ENCODE data around the gene HSDL1. TPM values are rescaled to one million over a fixed set of nuclear protein-coding genes. Genes with fewer than 3 reads are reported as not detected.

HSDL1 gene
- total and polyA plus RNA-seq, 8 donors = 7.2 to 374 (median 9.2) TPM

GRCh38 chr16:84110527-84110926 is 34.5 kb downstream of the HSDL1 start:
- H3K27ac ChIP-seq = peak overlapping the region in 1 of 5 donors; percentile 1
- H3K4me1 ChIP-seq = peaks cover 6 to 81% (median 42%) of the 10 kb centered on the region in 4 donors
- H3K4me3 ChIP-seq = no peak overlapping the region
- H3K27me3 ChIP-seq = no peaks in the 10 kb centered on the region
- H3K9me3 ChIP-seq = no peaks in the 10 kb centered on the region
- intact Hi-C loops (cut with DNase I; ENCODE audit: low total_unique reads) = no loop called here
- DNase-seq = no peak
- peaks cover 0 to 34% (median 29%) of the 10 kb centered on the region in 4 donors for H3K36me3 ChIP-seq
- WGBS, 5 donors = 75 to 89% (median 85%) methylated on average over 3 of the region's 3 CpGs
- TF ChIP-seq EP300 (IDR thresholded peaks at IDR 0.05) (no peak), POLR2AphosphoS5 (IDR thresholded peaks at IDR 0.05) (no peak), CTCF (IDR thresholded peaks at IDR 0.05) (no peak), POLR2A (IDR thresholded peaks at IDR 0.05) (no peak)

GRCh38 chr16:84109598-84110335 is 35.2 kb downstream of the HSDL1 start:
- peaks cover 0 to 34% (median 31%) of the 10 kb centered on the region in 4 donors for H3K36me3 ChIP-seq
- no peak for DNase-seq
- 53 to 66% (median 62%) methylated on average over 6 of the region's 6 CpGs for WGBS, 5 donors
- intact Hi-C loops (cut with DNase I; ENCODE audit: low total_unique reads) = no loop called here
- peaks cover 0 to 81% (median 37%) of the 10 kb centered on the region in 4 donors for H3K4me1 ChIP-seq
- peak overlapping the region in 1 of 5 donors; percentile 1 for H3K27ac ChIP-seq
- TF ChIP-seq POLR2A (IDR thresholded peaks at IDR 0.05) = no peak
- TF ChIP-seq CTCF (IDR thresholded peaks at IDR 0.05) = no peak
- no peak for TF ChIP-seq POLR2AphosphoS5 (IDR thresholded peaks at IDR 0.05)
- no peak for TF ChIP-seq EP300 (IDR thresholded peaks at IDR 0.05)
- H3K27me3 ChIP-seq = no peaks in the 10 kb centered on the region
- H3K4me3 ChIP-seq = no peak overlapping the region
- no peaks in the 10 kb centered on the region for H3K9me3 ChIP-seq

- TF ChIP-seq POLR2AphosphoS5 (IDR thresholded peaks at IDR 0.05) (no peak), CTCF (IDR thresholded peaks at IDR 0.05) (no peak), POLR2A (IDR thresholded peaks at IDR 0.05) (no peak), EP300 (IDR thresholded peaks at IDR 0.05) (no peak)
- H3K27ac ChIP-seq = no peak overlapping the region
- no peaks in the 10 kb centered on the region for H3K9me3 ChIP-seq
- intact Hi-C loops (cut with DNase I; ENCODE audit: low total_unique reads) = no loop called here
- H3K4me1 ChIP-seq = peaks cover 4 to 79% (median 38%) of the 10 kb centered on the region in 4 donors
- no peak for DNase-seq
- H3K27me3 ChIP-seq = no peaks in the 10 kb centered on the region
- H3K4me3 ChIP-seq = no peak overlapping the region
- 75 to 100% (median 80%) methylated on average over 2 of the region's 2 CpGs for WGBS, 5 donors
- peaks cover 0 to 34% (median 31%) of the 10 kb centered on the region in 4 donors for H3K36me3 ChIP-seq
Observed at GRCh38 chr16:84107921-84108320, 37.1 kb downstream of the HSDL1 start.

- H3K27me3 ChIP-seq = no peaks in the 10 kb centered on the region
- H3K36me3 ChIP-seq = peaks cover 0 to 42% (median 38%) of the 10 kb centered on the region in 4 donors
- no peak overlapping the region for H3K4me3 ChIP-seq
- DNase-seq = no peak
- TF ChIP-seq CTCF (IDR thresholded peaks at IDR 0.05) (no peak), EP300 (IDR thresholded peaks at IDR 0.05) (no peak), POLR2AphosphoS5 (IDR thresholded peaks at IDR 0.05) (no peak), POLR2A (IDR thresholded peaks at IDR 0.05) (no peak)
- no peaks in the 10 kb centered on the region for H3K9me3 ChIP-seq
- H3K27ac ChIP-seq = no peak overlapping the region
- H3K4me1 ChIP-seq = peaks cover 4 to 76% (median 36%) of the 10 kb centered on the region in 4 donors
- WGBS, 5 donors = 85 to 87% (median 87%) methylated on average over 13 of the region's 13 CpGs
- intact Hi-C loops (cut with DNase I; ENCODE audit: low total_unique reads) = no loop called here
Observed at GRCh38 chr16:84105948-84106740, 38.8 kb downstream of the HSDL1 start.
